Right lobe of liver (tissue), 6 donors: Measurements from ENCODE around the gene CAMTA1. TPM values are rescaled to one million over a fixed set of nuclear protein-coding genes. Genes with fewer than 3 reads are reported as not detected.

Experiments used
- ATAC-seq, 4 donors: fragments of 200-7000 bp; cut with Tn5 transposase; one replicate each; pipeline ENCODE4 v1.9.1; 2020; ENCODE audit warnings: mild to moderate bottlenecking in 4 of 4, moderate library complexity in 4 of 4
- DNase-seq, 3 donors: peaks; one replicate each; pipeline ENCODE4 v3.0.0-alpha.2; 2020
- H3K27ac ChIP-seq, 3 donors: fragments of 200-600 bp; one replicate each; pipeline ENCODE4 v1.8.0; 2022
- H3K27me3 ChIP-seq, 2 donors: fragments of 200-600 bp; one replicate each; pipeline ENCODE4 v1.8.0; 2022
- H3K36me3 ChIP-seq, 4 donors: fragments of 200-600 bp; sonication (generic) in 1 of 4; one replicate each; pipeline versions ENCODE4 v1.5.1 to v1.8.0; 2017 to 2022; ENCODE audit warnings: control low read depth in 1 of 4
- H3K4me1 ChIP-seq, 4 donors: fragments of 200-600 bp; sonication (generic) in 1 of 4; one replicate each; pipeline versions ENCODE4 v1.5.1 to v1.8.0; 2017 to 2022; ENCODE audit warnings: control low read depth in 1 of 4
- H3K4me3 ChIP-seq, 3 donors: fragments of 200-600 bp; one replicate each; pipeline ENCODE4 v1.8.0; 2022
- H3K9me3 ChIP-seq, 4 donors: fragments of 200-600 bp; sonication (generic) in 1 of 4; one replicate each; pipeline versions ENCODE4 v1.5.1 to v1.8.0; 2017 to 2022; ENCODE audit warnings: control low read depth in 1 of 4
- POLR2A ChIP-seq: fragments of 450-650 bp; IDR thresholded peaks from one replicate; pipeline ENCODE4 v1.6.1; 2017; ENCODE audit warnings: antibody characterized with exemption, mild to moderate bottlenecking
- WGBS: methylation state at CpG from one replicate; pipeline ENCODE4 v1.1.6; 2018; ENCODE audit warnings: low coverage, low lambda C conversion rate; ENCODE audit not compliant: insufficient coverage; ENCODE audit errors: missing lambda C conversion rate; 5-methylcytosine and 5-hydroxymethylcytosine counted together
- intact Hi-C, 2 donors: fragments of 100-400 bp; cut with DNase I; formaldehyde crosslinking; loops; one replicate each; pipeline versions ENCODE4 v1.11.2 to v1.14.1; 2022
- total RNA-seq, 6 experiments: library from RNA; depleted of rRNA in 2 of 6; stranded (reverse); fragments of >200 nt in 2 of 6; fragmentation: NEBNext Ultra II Directional in 3 of 6; extraction: Animal tissue kit (Norgen Biotek cat#: 25700) in 3 of 6; gene quantifications; one replicate each; pipeline versions ENCODE4 v1.1.0 to v1.2.4, GENCODE V29; 2016 to 2023
- TF ChIP-seq, protein P1 (sequence below), 4 donors: fragments of 200-600 bp in 3 of 4; fragments of 450-650 bp in 1 of 4; IDR thresholded peaks; one replicate each; pipeline versions ENCODE4 v1.5.1 to v1.8.0; 2016 to 2022; ENCODE audit warnings: antibody characterized with exemption in 4 of 4, mild to moderate bottlenecking in 2 of 4
- donor health status: DM: no; HTN: yes; CAD: no.
- donor health status: DM: no; HTN: no; CAD: no.
- donor health status: DM: no; HTN: no; CAD: no.
- donor health status: DM: no; HTN: yes; CAD: no.
- donor health status: DM: no; HTN: yes; CAD: no.

CAMTA1 gene
- total RNA-seq, 6 experiments from 2014 or later = 32.3 to 49.4 (median 37.2) TPM

DNA sequence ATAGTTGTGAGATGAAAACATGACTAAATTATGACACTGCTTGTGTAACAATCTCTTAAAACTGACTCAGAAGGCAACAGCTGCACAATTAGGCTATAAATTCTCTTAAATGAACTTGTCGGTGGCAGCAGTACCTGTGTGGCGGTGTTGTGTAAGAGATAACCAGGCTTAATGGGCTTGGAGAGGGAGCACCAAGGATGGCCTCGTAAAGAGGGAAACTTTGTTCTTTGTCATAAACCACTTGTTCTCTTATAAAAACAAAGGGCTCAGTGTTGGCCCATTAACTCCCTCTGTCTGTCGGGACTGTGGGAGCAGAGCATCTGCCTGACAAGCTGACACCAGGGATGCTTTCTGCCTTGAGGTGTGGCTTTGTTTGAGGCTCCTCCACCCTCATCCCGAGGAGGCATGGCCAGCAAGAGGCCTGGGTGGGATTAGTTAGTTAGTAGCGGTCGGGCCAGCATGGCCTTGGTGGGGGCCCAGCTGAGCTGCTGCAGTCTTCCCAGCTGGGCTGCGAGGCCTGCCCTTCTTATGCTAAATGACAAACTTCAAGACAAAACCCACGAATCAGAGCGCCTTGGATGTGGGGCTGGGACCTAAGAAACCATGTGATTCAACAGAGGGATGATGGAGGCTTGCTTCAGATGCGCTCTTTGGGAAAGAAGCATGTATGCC lies 171.4 kb downstream of the CAMTA1 start:
- H3K4me1 ChIP-seq = peaks cover 0 to 11% (median 0%) of the 10 kb centered on the region in 4 donors
- DNase-seq (no peak), ATAC-seq (no peak)
- H3K27me3 ChIP-seq = no peaks in the 10 kb centered on the region
- H3K27ac ChIP-seq = no peak overlapping the region
- peaks cover 0 to 3% (median 0%) of the 10 kb centered on the region in 4 donors for H3K9me3 ChIP-seq
- no peak for TF ChIP-seq POLR2A
- TF ChIP-seq, protein P1, sequence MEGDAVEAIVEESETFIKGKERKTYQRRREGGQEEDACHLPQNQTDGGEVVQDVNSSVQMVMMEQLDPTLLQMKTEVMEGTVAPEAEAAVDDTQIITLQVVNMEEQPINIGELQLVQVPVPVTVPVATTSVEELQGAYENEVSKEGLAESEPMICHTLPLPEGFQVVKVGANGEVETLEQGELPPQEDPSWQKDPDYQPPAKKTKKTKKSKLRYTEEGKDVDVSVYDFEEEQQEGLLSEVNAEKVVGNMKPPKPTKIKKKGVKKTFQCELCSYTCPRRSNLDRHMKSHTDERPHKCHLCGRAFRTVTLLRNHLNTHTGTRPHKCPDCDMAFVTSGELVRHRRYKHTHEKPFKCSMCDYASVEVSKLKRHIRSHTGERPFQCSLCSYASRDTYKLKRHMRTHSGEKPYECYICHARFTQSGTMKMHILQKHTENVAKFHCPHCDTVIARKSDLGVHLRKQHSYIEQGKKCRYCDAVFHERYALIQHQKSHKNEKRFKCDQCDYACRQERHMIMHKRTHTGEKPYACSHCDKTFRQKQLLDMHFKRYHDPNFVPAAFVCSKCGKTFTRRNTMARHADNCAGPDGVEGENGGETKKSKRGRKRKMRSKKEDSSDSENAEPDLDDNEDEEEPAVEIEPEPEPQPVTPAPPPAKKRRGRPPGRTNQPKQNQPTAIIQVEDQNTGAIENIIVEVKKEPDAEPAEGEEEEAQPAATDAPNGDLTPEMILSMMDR (IDR thresholded peaks at IDR 0.05) = no peak
- H3K4me3 ChIP-seq = no peak overlapping the region
- 80% methylated on average over 7 of the region's 11 CpGs for WGBS
- intact Hi-C loops = no loop called here
- no peaks in the 10 kb centered on the region for H3K36me3 ChIP-seq

DNA sequence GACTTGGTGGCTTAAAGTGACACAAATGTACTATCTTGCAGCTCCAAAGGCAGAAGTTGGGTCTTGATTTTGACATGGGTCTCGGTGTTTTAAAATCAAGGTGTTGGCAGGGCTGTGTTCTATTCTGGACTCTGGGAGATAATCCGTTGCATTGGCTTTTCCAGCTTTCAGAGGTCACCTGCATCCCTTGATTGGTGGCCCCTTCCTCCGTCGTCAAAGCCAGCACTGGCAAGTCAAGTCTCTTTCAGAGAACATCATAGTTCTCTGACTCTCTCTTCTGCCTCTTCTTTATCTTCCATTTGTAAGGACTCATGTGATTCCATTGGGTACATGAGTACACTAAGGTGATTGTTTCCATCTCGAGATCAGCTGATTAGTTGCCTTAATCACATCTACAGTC lies 172.1 kb downstream of the CAMTA1 start:
- DNase-seq = no peak
- H3K36me3 ChIP-seq = no peaks in the 10 kb centered on the region
- ATAC-seq = no peak
- peaks cover 0 to 16% (median 0%) of the 10 kb centered on the region in 4 donors for H3K4me1 ChIP-seq
- TF ChIP-seq, protein P1 (IDR thresholded peaks at IDR 0.05) = no peak
- TF ChIP-seq POLR2A = no peak
- H3K27me3 ChIP-seq = no peaks in the 10 kb centered on the region
- H3K27ac ChIP-seq = no peak overlapping the region
- 92% methylated on average over 5 of the region's 5 CpGs for WGBS
- intact Hi-C loops = no loop called here
- H3K4me3 ChIP-seq = no peak overlapping the region
- peaks cover 0 to 3% (median 0%) of the 10 kb centered on the region in 4 donors for H3K9me3 ChIP-seq

DNA sequence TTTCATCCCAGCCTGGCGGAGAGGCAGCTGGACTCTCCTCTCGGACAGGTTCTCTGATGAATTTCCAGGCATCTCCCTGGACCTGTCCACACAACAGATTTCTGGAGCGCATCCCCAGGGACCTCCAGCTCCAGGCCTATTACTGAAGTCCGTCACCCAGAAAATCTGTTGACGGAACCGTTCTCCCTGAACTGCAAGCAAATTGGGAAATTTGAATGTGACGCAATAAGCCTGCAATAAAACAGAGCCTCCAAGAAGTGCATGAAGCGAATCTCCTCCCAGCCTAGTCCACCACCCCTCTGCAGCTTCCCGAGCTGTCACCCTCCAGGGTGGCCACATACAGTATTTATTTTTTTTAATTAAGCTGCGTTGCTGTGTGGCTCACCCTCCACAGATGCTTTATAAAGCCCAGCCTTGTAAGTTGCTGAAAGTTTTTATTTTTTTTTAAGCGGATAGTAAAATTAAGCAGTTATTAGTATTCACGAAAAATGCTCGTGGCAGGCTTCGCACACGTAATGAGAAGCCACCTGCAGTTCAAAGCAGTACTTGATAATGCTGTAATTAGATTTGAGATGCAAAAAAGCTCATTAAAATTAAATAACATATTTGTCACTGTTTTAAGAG lies 173.3 kb downstream of the CAMTA1 start:
- H3K36me3 ChIP-seq = no peaks in the 10 kb centered on the region
- ATAC-seq = peak; percentile 37 to 52 (median 48)
- H3K4me1 ChIP-seq = peaks cover 0 to 16% (median 0%) of the 10 kb centered on the region in 4 donors
- peaks cover 0 to 3% (median 0%) of the 10 kb centered on the region in 4 donors for H3K9me3 ChIP-seq
- no peak overlapping the region for H3K27ac ChIP-seq
- H3K27me3 ChIP-seq = no peaks in the 10 kb centered on the region
- DNase-seq = no peak
- intact Hi-C loops = no loop called here
- TF ChIP-seq, protein P1 (IDR thresholded peaks at IDR 0.05) = no peak
- TF ChIP-seq POLR2A = no peak
- WGBS = 74% methylated on average over 9 of the region's 15 CpGs
- H3K4me3 ChIP-seq = no peak overlapping the region

DNA sequence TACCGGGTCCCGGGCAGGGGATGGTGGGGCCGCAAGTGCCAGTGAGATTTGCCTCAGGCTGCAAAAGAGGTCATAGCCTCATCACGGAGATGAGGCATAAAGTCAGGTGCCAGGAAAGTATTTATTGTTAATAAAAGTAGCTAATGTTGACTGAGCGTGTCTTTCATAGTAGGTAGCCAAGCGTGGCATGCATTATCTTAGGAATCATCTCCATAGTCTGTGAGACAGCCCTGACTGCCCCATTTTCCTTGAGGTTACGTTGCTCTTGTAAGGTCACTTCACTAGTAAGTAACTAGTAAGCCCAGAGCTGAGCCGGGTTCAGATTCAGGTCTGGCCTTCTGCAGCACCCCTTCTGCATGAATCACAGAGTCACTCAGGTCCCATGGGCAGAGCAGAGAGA lies 174.2 kb downstream of the CAMTA1 start:
- WGBS = 86% methylated on average over 2 of the region's 8 CpGs
- DNase-seq (no peak), ATAC-seq (no peak)
- no peak overlapping the region for H3K27ac ChIP-seq
- H3K27me3 ChIP-seq = no peaks in the 10 kb centered on the region
- no peak overlapping the region for H3K4me3 ChIP-seq
- H3K4me1 ChIP-seq = peaks cover 0 to 16% (median 0%) of the 10 kb centered on the region in 4 donors
- H3K9me3 ChIP-seq = peaks cover 0 to 3% (median 0%) of the 10 kb centered on the region in 4 donors
- H3K36me3 ChIP-seq = no peaks in the 10 kb centered on the region
- intact Hi-C loops = no loop called here
- TF ChIP-seq, protein P1 (IDR thresholded peaks at IDR 0.05) = no peak
- TF ChIP-seq POLR2A = no peak
